WI38 (cell line): ENCODE results near the gene MED27.

ENCODE experiments used
- H3K4me3 ChIP-seq: 2 replicates; pipeline ENCODE4 v1.5.1; 2011; ENCODE audit warnings: low read depth, mild to moderate bottlenecking, control low read depth, low read length
- TF ChIP-seq, protein P1 (sequence below): IDR thresholded peaks from 2 replicates; pipeline ENCODE4 v1.5.1; 2012; ENCODE audit warnings: low read depth, mild to moderate bottlenecking, control low read depth, low read length

Gene MED27

DNA sequence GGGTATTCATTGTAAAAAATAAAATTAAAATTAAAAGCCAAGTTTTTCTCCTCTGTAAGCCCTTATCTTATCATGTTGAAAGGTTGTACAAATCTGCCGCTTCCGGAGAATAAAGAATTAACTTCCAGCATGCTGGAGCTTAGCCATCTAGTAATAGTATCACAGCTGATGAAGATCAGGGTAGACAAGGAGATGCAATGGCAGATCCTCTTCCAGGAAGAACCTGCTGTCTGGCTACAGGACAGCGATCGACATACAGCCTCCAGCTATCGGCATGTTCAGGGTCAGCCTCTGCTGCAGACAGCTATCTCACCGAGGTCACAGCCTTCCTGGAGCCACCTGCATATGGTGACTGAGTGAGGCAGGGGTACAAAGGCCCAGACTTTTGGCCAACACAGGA, 82.6 kb downstream of the MED27 start:
- H3K4me3 ChIP-seq = no peak overlapping the region
- TF ChIP-seq, protein P1, sequence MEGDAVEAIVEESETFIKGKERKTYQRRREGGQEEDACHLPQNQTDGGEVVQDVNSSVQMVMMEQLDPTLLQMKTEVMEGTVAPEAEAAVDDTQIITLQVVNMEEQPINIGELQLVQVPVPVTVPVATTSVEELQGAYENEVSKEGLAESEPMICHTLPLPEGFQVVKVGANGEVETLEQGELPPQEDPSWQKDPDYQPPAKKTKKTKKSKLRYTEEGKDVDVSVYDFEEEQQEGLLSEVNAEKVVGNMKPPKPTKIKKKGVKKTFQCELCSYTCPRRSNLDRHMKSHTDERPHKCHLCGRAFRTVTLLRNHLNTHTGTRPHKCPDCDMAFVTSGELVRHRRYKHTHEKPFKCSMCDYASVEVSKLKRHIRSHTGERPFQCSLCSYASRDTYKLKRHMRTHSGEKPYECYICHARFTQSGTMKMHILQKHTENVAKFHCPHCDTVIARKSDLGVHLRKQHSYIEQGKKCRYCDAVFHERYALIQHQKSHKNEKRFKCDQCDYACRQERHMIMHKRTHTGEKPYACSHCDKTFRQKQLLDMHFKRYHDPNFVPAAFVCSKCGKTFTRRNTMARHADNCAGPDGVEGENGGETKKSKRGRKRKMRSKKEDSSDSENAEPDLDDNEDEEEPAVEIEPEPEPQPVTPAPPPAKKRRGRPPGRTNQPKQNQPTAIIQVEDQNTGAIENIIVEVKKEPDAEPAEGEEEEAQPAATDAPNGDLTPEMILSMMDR = no peak

DNA sequence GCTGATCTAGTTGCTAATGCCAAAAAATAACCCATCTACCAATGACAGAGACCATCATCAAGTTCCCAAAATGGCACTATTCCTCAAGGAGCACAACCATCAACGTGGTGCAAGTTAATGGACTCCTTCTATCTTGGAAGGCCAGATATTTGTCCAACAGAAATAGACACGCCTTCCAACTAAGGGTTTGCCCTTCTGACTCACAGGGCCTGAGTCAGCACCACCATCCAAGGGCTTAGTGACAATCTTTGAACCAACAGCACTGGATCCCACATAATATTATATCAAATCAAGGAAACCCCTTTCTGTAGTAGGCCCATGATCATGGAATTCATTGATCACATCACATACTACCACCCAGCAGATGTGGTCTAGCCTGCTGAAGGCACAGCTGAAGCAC, 84.3 kb downstream of the MED27 start:
- TF ChIP-seq, protein P1 = no peak
- H3K4me3 ChIP-seq = no peak overlapping the region

DNA sequence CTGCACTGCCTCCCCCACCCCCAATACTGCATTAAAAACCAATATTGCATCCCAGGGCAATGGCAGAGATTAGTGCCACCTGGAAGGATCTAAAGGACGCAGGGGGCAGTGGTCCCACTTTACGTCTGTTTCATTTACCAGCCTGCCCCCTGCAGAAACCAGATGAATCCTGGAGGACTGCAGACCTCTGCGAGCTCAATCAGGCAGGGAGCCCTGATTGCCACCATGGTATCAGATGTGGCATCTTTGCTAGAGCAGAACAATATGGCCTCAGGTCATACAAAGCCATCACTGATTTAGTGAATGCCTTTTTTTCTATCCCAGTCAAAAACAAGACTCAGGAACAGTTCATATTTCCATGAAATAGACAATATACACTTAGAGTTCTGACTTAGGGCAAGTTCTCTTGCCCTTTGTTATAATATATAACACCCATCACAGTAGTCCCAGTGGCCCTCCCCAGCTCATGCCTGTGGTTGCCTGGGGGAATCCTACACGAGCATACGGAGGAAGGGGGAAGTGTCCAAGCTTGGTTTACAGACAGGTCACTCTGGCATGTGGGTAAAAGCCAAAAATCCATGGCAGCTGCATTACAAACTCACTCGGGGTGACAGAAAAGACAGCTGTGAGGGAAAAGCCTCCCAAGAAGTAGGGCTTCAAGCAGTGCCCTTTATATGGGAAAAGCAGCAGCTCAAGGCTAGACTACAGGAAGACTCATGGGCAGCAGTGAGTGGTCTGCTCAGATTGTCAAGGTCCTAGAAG, 85.1 kb downstream of the MED27 start:
- no peak overlapping the region for H3K4me3 ChIP-seq
- TF ChIP-seq, protein P1 = no peak

DNA sequence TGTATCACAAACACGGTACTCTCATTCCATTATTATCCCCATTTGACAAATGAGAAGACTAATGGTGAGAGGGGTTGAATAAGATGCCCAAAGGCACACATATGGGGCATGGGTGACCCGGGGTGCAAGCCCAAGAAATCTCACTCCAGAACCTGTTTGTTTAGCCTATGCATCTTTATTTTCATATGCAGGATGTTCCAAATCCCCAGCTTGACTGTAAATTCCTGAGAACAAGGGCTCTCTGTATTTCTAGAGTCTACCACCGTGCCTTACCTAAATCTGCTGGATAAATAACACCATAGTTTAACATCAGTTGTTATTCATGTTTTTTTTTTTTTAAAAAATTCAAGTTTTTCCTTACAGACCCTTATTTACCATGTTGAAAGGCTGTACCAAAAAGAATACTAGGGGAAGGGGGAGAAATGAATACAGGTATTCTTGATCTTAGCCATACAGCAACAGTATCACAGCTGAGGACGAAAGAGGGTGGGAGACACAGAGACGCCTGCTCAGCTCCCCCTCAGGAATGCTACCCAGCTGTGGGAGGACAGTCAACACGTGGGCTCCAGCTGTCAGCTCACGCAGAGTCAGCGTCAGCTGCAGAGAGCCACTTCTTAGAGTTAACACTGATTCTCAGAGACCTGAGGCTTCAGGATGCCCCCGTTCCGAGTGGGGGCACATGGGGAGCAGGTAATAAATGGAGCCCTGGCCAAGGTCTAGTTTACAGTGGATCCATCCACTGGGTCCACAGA, 86.6 kb downstream of the MED27 start:
- TF ChIP-seq, protein P1 = no peak

DNA sequence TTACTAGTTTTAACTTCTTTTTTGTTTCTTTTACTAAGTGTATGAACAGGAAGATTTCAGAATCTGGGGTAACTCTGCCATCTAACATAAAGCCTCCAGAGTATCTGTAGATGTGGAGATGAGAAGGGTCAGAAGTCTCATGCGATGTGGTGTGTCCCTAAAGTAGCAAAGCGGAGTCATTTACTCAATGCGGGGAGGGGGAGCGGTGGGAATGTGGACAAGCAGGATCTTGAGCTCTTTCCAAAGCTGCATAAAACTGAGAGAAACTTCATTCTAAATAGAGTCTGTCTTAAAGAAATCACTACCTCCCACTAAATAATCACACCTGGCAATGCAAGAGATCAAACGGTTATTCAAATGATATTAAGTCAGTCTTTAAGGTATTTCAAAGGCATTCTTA, 92.4 kb downstream of the MED27 start:
- no peak overlapping the region for H3K4me3 ChIP-seq
- TF ChIP-seq, protein P1 = no peak

More for the DNA sequence above, 86.6 kb downstream of the MED27 start:
- no peak overlapping the region for H3K4me3 ChIP-seq

DNA sequence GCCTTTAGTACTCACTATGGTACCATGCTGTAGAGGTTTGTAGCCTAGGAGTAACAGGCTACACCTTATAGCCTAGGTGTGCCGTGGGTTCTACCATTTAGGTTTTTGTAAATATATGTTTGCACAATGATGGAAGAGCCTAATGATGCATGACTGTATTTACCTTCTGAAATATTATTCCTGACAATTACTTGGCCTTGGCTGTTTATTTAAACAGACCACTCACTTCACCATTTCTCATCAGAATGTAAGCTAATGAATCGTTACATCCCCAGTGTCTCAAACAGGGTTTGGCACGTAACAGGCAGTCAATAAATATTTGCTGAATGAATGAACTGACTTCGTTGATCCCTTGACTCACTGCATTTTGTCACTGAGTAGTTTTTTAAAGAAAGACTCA, 93.1 kb downstream of the MED27 start:
- no peak overlapping the region for H3K4me3 ChIP-seq
- TF ChIP-seq, protein P1 = no peak

DNA sequence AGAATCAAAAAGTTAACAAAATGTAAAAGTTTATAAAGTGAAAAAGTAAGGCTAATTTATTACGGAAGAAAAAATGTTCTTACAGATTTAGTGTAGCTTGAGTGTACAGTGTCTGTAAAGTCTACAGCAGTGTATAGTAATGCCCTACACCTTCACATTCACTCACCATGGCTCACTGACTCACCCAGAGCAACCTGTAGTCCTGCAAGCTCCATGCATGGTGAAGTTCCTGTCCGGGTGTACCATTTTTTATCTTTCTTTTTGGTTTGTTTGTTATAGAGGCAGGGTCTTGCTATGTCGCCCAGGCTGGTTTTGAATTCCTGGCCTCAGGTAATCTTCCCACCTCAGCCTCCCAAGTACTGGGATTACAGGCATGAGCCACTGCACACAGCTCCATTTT, 93.6 kb downstream of the MED27 start:
- no peak overlapping the region for H3K4me3 ChIP-seq
- TF ChIP-seq, protein P1 = no peak
